DND-41 (cell line): ENCODE data around the gene ZFTA.

ENCODE experiments used
- ATAC-seq: fragments of 200-7000 bp; cut with Tn5 transposase; 3 replicates; pipeline ENCODE4 v1.9.1; 2021; ENCODE audit warnings: low read depth; ENCODE audit not compliant: insufficient read depth
- DNase-seq: peaks from one replicate; pipeline ENCODE4 v3.0.0-alpha.2; 2020
- H2AFZ ChIP-seq: 2 replicates; pipeline ENCODE4 v1.6.0; 2012; ENCODE audit warnings: low read depth, low read length
- H3K27ac ChIP-seq: 2 replicates; pipeline ENCODE4 v1.5.1; 2012; ENCODE audit warnings: low read length, inconsistent platforms
- H3K27me3 ChIP-seq: fragments of 200-600 bp; sonication (generic); 2 replicates; pipeline ENCODE4 v1.6.0; 2012; ENCODE audit warnings: low read length, mild to moderate bottlenecking, inconsistent platforms; ENCODE audit not compliant: insufficient read depth, poor library complexity
- H3K36me3 ChIP-seq: 2 replicates; pipeline ENCODE4 v1.5.1; 2012; ENCODE audit warnings: low read length, inconsistent platforms; ENCODE audit not compliant: insufficient read depth
- H3K4me1 ChIP-seq: 2 replicates; pipeline ENCODE4 v1.5.1; 2012; ENCODE audit warnings: mild to moderate bottlenecking, low read length; ENCODE audit not compliant: insufficient read depth
- H3K4me2 ChIP-seq: 2 replicates; pipeline ENCODE4 v1.6.0; 2012; ENCODE audit warnings: mild to moderate bottlenecking, moderate library complexity, low read length, inconsistent platforms; ENCODE audit not compliant: insufficient read depth
- H3K4me3 ChIP-seq, 2 experiments: fragments of 200-600 bp in 1 of 2; shearing (Covaris generic) in 1 of 2; 2 replicates each; pipeline ENCODE4 v1.5.1; 2012 to 2016; ENCODE audit warnings: inconsistent platforms in 2 of 2, low read length in 2 of 2, mild to moderate bottlenecking in 2 of 2, low read depth in 1 of 2, moderate library complexity in 1 of 2
- H3K79me2 ChIP-seq: 2 replicates; pipeline ENCODE4 v1.6.0; 2012; ENCODE audit warnings: low read length, inconsistent platforms; ENCODE audit not compliant: insufficient read depth
- H3K9ac ChIP-seq: 2 replicates; pipeline ENCODE4 v1.6.0; 2012; ENCODE audit warnings: low read depth, mild to moderate bottlenecking, inconsistent platforms, low read length, moderate library complexity
- H3K9me3 ChIP-seq: 2 replicates; pipeline ENCODE4 v1.5.1; 2012; ENCODE audit warnings: low read length, moderate library complexity, mild to moderate bottlenecking, inconsistent platforms; ENCODE audit not compliant: insufficient read depth, severe bottlenecking
- H4K20me1 ChIP-seq: 2 replicates; pipeline ENCODE4 v1.6.0; 2012; ENCODE audit warnings: low read length; ENCODE audit not compliant: insufficient read depth
- EZH2 ChIP-seq: IDR thresholded peaks from 3 replicates; pipeline ENCODE4 v1.6.1; 2012; ENCODE audit warnings: borderline replicate concordance, low read depth, mild to moderate bottlenecking, moderate library complexity, low read length, inconsistent platforms; ENCODE audit not compliant: severe bottlenecking
- TF ChIP-seq, protein P1 (sequence below): IDR thresholded peaks from 2 replicates; pipeline ENCODE4 v1.5.1; 2012; ENCODE audit warnings: borderline replicate concordance, low read length, moderate library complexity, mild to moderate bottlenecking; ENCODE audit not compliant: poor library complexity, severe bottlenecking; ENCODE audit errors: extremely low read depth

Gene ZFTA

GRCh38 chr11:63737718-63738117 lies 30.9 kb downstream of the ZFTA start:
- Histone ChIP-seq H4K20me1 (peaks cover 23% of the 10 kb centered on the region; the same call in 1 of the 2 replicates), H2AFZ (no peak overlapping the region), H3K9me3 (no peaks in the 10 kb centered on the region), H3K79me2 (peaks cover 56% of the 10 kb centered on the region), H3K4me2 (no peak overlapping the region), H3K36me3 (no peaks in the 10 kb centered on the region), H3K9ac (no peak overlapping the region), H3K4me3 (no peak overlapping the region), H3K27me3 (no peaks in the 10 kb centered on the region), H3K4me1 (peaks cover 4% of the 10 kb centered on the region; the same call in 1 of the 2 replicates), H3K27ac (no peak overlapping the region)
- DNase-seq (no peak), ATAC-seq (no peak)
- TF ChIP-seq EZH2: no peak
- TF ChIP-seq, protein P1, sequence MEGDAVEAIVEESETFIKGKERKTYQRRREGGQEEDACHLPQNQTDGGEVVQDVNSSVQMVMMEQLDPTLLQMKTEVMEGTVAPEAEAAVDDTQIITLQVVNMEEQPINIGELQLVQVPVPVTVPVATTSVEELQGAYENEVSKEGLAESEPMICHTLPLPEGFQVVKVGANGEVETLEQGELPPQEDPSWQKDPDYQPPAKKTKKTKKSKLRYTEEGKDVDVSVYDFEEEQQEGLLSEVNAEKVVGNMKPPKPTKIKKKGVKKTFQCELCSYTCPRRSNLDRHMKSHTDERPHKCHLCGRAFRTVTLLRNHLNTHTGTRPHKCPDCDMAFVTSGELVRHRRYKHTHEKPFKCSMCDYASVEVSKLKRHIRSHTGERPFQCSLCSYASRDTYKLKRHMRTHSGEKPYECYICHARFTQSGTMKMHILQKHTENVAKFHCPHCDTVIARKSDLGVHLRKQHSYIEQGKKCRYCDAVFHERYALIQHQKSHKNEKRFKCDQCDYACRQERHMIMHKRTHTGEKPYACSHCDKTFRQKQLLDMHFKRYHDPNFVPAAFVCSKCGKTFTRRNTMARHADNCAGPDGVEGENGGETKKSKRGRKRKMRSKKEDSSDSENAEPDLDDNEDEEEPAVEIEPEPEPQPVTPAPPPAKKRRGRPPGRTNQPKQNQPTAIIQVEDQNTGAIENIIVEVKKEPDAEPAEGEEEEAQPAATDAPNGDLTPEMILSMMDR: no peak

- Histone ChIP-seq H3K36me3 (no peaks in the 10 kb centered on the region), H3K4me2 (no peak overlapping the region), H3K4me3 (no peak overlapping the region), H3K79me2 (peaks cover 57% of the 10 kb centered on the region), H3K9me3 (no peaks in the 10 kb centered on the region), H3K27ac (no peak overlapping the region), H2AFZ (no peak overlapping the region), H3K9ac (no peak overlapping the region), H3K4me1 (peaks cover 4% of the 10 kb centered on the region; the same call in 1 of the 2 replicates), H4K20me1 (peaks cover 23% of the 10 kb centered on the region; the same call in 1 of the 2 replicates), H3K27me3 (no peaks in the 10 kb centered on the region)
- no peak for TF ChIP-seq EZH2
- TF ChIP-seq, protein P1: no peak
- ATAC-seq (no peak), DNase-seq (no peak)
Observed at GRCh38 chr11:63736864-63737263, 31.7 kb downstream of the ZFTA start.

DNA sequence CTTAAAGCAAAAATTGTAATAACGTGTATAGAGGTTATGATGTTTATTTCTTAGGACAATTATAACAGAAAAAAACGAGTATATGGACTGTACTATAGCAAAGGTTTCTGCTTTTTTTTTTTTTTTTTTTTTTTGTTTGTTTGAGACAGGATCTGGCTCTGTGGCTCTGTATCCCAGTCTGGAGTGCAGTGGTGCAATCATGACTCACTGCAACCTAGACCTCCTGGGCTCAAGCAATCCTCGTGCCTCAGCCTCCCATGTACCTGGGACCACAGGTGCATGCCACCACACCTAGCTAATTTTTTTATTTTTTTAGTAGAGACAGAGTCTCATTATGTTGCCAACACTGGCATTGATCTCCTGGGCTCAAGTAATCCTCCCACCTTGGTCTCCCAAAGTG lies 39.2 kb downstream of the ZFTA start:
- H4K20me1 ChIP-seq: peaks cover 13% of the 10 kb centered on the region
- no peak overlapping the region for H2AFZ ChIP-seq
- no peak for DNase-seq
- no peak for TF ChIP-seq EZH2
- TF ChIP-seq, protein P1: no peak
- no peaks in the 10 kb centered on the region for H3K9me3 ChIP-seq
- H3K9ac ChIP-seq: no peak overlapping the region
- no peak overlapping the region for H3K4me2 ChIP-seq
- no peak for ATAC-seq
- H3K27me3 ChIP-seq: no peaks in the 10 kb centered on the region
- no peaks in the 10 kb centered on the region for H3K4me1 ChIP-seq
- no peak overlapping the region for H3K27ac ChIP-seq
- H3K36me3 ChIP-seq: peaks cover 5% of the 10 kb centered on the region; the same call in 1 of the 2 replicates
- no peak overlapping the region for H3K4me3 ChIP-seq
- peaks cover 84% of the 10 kb centered on the region for H3K79me2 ChIP-seq

GRCh38 chr11:63720611-63721010 lies 48.0 kb downstream of the ZFTA start:
- H3K4me1 ChIP-seq: no peaks in the 10 kb centered on the region
- H3K9me3 ChIP-seq: no peaks in the 10 kb centered on the region
- H3K27me3 ChIP-seq: no peaks in the 10 kb centered on the region
- no peak overlapping the region for H3K4me3 ChIP-seq
- H3K36me3 ChIP-seq: peaks cover 19% of the 10 kb centered on the region
- no peak overlapping the region for H2AFZ ChIP-seq
- ATAC-seq (no peak), DNase-seq (no peak)
- H3K4me2 ChIP-seq: no peak overlapping the region
- peaks cover 87% of the 10 kb centered on the region for H3K79me2 ChIP-seq
- no peak overlapping the region for H3K9ac ChIP-seq
- no peak overlapping the region for H3K27ac ChIP-seq
- peaks cover 37% of the 10 kb centered on the region for H4K20me1 ChIP-seq
- TF ChIP-seq, protein P1: no peak
- no peak for TF ChIP-seq EZH2
